NCI-H2171 treated with DMSO at 0.1 percent for 48 hours (cell line): Measurements from ENCODE around the gene COL18A1.

ENCODE experiments used
- DNase-seq: peaks from one replicate; lab custom pipeline; 2025; lab: John Stamatoyannopoulos, UW

The COL18A1 gene

GRCh38 chr21:45468971-45469272 is 64.0 kb downstream of the COL18A1 start:
- no peak for DNase-seq

GRCh38 chr21:45469273-45470086 is 64.5 kb downstream of the COL18A1 start:
- DNase-seq, result no peak

- DNase-seq, result no peak
Observed at GRCh38 chr21:45470087-45470515, 65.1 kb downstream of the COL18A1 start.

GRCh38 chr21:45470773-45471524 is 66.0 kb downstream of the COL18A1 start:
- DNase-seq, result no peak

- no peak for DNase-seq
Observed at GRCh38 chr21:45471525-45472221, 66.7 kb downstream of the COL18A1 start.

- no peak for DNase-seq
Observed at GRCh38 chr21:45472445-45473365, 67.7 kb downstream of the COL18A1 start.

GRCh38 chr21:45473496-45474322 is 68.7 kb downstream of the COL18A1 start:
- DNase-seq, result no peak

- no peak for DNase-seq
Observed at GRCh38 chr21:45474323-45474950, 69.5 kb downstream of the COL18A1 start.

- no peak for DNase-seq
Observed at GRCh38 chr21:45475004-45475685, 70.2 kb downstream of the COL18A1 start.

- no peak for DNase-seq
Observed at GRCh38 chr21:45475797-45476570, 71.0 kb downstream of the COL18A1 start.

GRCh38 chr21:45476582-45476981 is 71.6 kb downstream of the COL18A1 start:
- no peak for DNase-seq

GRCh38 chr21:45477176-45478114 is 72.5 kb downstream of the COL18A1 start:
- DNase-seq, result no peak

- DNase-seq, result peak; percentile 53
Observed at GRCh38 chr21:45478115-45478801, 73.3 kb downstream of the COL18A1 start.

- no peak for DNase-seq
Observed at GRCh38 chr21:45478816-45479669, 74.1 kb downstream of the COL18A1 start.

- no peak for DNase-seq
Observed at GRCh38 chr21:45479691-45480675, 75.0 kb downstream of the COL18A1 start.
